Stimulated activated CD8-positive, alpha-beta memory T cell treated with anti-CD3 and anti-CD28 coated beads, Interleukin-4, amount 100 ng/mL, for 48 hours (primary cell): ENCODE results near the gene TMEM9.
A peak's percentile ranks its signal among the peaks of the same experiment; 100 is the strongest.

Source experiments
- DNase-seq: peaks from one replicate; pipeline ENCODE4 v3.0.0-alpha.2; 2020

The TMEM9 gene

DNA sequence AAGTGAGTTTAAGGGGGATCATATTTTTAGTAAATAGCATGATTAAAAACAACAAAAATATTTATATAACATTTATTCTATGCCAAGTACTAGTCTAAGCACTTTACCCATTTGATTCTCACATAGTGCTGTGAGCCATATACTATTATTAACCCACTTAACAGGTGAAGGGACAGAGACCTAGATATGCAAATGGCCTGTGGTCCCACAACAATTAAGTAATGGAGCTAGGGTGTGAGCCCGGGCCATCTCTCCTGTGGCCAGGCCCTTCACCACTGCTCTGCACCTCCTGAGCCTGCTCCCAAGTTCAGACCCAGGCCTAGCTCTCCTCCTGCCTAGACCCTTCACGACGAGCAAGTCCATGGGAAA is 27.8 kb downstream of the TMEM9 start:
- DNase-seq = no peak

DNA sequence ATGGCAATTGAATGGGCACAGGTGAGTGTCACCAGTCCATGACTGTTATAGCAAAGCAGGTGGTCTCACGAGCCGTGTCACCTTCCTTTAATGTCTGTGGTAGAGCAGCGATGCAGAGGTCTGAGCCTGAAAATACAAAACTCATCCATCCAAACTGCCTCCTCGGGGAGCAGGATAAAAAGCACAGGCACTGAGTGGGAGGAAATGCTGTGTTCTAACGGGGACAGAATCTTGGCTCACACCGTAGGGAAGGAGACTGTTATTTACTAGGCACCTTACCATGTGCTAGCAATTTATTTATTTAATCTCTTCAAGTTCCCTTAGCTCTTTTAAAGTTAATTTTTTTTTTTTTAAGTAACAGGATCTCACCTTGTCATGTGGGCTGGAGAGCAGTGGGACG is 28.5 kb downstream of the TMEM9 start:
- no peak for DNase-seq

DNA sequence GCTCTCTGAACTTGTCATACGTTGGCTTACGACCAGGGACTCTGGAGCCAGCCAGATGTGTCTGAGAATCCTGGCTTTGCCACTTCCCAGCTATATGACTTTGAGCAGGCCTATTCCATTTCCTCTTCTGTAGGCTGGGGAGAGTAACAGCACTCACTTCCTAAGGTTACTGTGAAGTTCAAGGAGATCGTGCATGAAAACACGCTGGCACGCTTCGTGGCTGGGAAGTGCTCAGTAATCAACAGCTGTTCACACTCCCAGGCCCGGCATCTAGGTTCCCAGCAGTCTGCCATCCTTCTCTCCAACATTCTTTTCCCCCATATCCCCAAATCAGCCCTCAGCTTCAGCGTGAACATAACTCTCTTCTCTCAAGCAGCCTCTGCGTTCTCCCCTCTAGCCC is 29.3 kb downstream of the TMEM9 start:
- no peak for DNase-seq

DNA sequence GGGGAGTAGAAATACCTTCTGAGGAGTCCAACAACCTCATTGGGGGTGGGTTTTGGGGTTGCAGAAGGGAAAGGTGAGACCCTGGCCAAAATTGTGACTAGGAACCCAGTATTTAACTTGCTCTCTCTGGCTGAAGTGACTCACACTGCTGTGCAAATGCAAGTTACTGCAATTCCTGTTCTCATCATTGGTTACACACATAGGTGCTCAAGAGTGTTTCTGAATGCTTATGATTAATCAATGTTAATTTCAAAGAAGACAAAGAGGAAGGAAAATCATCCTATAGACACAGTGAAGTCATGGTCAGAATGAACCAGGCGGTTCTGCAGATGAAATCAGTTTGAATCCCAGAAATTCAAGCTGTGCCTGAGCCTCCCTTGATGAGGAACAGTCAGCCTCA is 30.4 kb downstream of the TMEM9 start:
- DNase-seq = no peak

DNA sequence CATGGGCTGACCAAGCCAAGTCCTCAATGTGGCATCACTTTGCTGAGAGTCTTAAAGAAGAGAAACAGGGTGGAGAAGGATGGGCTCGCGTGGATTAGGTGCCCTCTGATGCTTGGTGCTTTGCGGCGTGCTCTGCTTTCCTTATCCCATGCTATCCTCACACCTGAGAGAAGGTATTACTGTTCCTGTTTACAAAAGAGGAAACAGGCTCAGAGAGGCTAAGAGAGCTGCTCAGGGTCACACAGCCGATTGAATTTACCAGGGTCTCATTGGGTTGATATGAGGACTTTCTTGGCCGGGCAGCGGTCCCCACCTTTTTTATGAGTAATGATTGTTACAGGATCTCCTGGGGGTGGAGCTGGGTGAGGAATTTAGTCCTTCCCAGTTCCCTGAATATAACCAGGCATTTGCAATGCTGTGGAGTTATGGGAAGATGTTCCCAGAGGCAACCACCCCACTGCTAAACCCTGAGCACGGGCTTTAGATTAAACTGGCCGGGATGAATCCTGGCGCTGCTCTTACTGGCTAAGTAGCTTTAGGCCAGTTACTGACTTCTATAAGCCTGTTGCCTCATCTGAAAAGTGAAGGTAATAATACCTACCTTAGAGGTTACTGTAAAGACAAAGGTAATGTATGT is 31.8 kb downstream of the TMEM9 start:
- no peak for DNase-seq

DNA sequence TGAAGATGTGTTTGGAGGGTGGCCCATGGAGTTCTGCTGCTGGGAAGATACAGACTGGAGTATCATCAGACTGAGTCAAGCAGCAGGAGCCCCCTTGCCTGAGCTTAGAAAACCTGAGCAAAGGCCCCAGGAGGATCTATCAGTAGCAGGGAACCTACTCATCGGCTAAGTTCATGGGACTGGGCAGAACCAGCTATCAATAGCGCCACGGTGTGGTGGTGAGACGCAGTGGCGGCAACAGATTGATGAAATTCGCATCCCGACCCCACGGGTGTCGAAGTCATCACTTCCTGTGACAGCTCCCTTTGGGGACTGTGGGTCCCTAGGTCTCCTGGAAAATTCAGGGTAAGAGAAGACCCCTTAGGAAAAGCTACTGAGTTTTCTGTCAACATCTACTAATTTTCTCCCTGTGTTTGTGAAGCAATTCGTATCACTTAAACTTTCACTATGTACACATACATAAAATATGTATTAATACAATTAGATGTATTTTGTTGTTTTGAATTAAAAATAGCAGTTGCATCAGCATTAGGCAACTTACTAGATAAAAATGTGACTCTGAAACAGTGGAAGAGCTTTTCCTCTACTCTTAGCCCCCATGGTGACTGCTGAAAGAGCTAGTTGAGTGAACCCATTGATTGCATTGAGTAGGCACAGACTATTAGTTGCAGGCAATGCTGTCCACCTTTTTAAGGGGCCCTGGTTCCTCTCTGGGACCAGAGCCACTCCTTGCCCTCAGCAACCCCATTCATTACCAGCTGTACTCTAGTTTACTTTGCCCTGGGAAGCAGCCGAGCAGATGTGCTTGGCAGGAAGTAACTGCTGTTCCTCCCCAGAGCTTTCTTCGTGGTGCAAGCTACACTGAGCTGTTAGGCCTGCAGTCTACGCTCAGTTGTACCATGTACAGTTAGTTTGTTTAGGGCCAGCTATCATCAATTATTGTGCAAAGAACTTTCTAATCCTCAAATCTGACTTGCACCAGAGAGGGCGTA is 34.8 kb downstream of the TMEM9 start:
- DNase-seq = peak; percentile 75

DNA sequence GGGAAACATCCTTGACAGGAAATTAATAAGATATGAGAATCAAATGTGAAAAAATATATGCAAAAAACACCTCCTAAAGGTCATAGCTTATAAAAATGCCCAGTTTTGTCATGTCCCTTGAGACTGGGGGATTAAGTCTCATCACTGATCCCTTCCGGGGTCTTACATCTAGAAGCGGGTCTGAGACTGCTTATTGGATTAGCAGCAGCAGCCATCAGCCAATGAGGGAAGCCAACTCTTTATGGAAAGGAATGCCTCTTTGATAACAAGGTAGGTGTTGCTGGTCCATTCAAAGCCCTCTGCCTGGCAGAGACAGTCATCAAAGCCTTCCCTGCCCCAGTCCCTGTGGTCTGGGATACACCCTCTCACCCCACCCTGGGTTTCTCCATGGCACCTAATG is 38.2 kb downstream of the TMEM9 start:
- no peak for DNase-seq

DNA sequence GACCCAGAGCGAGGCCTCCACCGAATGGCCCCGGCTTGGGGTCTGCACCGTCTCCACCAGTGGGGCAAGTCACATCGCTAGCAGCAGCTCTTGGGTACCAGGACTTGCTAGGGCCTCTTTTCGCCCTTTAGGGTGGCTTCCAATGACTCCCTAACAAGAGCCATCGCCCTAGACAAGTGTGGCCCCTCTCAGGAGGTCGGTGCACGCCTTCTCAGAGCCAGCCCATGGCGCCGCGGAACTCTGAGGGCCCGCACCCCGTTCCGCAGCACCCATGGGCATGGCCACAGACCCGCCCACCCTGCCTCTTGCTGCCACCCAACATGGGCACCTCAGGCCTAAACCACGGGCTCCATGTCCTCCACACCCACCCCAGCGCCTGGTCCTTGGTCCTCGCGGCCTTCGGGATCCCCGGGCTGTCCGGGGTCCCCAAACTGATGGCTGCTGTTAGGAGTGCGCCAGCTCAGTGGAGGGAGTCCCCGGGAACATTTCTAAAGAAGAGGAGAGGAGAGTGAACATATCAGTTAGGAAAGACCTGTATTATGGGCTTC is 38.8 kb downstream of the TMEM9 start:
- no peak for DNase-seq

DNA sequence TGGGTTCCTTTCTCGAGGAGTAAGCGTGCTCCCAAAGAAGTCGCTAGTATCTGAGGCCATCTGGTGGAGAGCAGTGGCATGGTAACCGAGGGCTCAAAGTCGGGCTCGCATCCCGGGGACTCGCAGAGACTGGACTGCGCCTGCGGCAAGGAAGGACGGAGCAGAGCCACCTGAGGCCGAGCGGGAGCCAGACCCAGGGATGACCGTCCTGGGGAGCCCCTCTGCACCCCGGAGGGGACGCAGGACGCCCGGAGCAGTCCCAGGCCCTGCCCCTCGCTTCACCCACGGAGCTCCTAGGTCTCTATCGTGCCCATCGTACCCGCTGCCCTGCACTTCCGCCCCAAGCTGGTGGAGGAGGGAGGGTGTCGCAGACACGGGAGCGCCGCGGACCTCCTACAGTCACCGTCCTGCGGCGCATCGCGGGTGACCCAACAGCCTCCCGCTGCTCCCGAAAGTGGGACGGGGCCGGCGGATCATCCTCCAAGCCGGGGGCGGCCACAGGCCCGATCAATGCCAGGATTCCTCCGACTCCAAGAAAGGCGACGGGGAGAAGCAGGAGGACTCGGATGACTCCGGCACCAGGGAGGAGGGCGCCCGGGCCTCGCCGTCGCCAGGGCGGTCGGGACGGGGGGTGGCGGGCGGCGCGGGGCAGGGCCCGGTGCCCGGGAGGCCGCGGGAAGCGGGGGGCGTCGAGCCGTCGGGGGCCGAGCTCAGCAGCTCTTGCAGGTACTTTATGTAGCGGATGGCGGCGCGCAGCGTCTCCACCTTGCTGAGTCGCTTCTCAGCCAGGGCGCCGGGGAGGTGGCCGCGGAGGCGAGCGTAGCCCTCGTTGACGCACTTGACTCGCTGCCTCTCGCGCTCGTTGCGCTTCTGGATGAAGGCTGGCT is 39.8 kb downstream of the TMEM9 start:
- DNase-seq = peak; percentile 82

DNA sequence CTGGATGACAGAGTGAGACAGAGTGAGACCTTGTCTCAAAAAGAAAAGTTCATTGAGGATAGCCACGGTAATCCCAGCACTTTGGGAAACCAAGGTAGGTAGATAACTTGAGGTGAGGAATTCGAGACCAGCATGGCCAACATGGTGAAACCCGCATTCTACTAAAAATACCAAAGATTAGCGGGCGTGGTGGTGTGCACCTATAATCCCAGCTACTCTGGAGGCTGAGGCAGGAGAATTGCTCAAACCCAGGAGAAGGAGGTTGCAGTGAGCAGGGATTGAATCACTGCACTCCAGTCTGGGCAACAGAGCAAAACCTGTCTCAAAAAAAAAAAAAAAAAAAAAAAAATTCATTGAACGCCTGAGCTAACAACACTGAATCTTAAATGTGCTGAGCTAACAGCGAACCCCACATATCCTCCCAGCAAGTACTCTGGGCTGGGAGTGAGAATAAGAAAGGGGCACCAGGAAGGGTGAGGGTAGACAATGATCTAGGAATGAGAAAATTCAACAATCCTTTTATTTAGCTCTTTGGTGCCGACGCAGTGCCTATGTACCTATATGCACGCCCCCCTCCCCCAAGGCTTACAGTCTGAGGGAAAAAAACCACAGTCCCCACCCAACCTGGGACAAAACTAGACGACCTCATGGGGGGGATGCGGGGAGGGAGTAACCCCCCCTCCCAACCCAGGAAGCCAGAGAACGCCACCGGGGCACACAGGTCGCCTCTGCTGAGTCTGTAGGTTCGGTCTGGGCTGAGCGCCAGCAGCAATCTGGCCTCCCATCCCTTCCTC is 40.6 kb downstream of the TMEM9 start:
- DNase-seq = no peak

DNA sequence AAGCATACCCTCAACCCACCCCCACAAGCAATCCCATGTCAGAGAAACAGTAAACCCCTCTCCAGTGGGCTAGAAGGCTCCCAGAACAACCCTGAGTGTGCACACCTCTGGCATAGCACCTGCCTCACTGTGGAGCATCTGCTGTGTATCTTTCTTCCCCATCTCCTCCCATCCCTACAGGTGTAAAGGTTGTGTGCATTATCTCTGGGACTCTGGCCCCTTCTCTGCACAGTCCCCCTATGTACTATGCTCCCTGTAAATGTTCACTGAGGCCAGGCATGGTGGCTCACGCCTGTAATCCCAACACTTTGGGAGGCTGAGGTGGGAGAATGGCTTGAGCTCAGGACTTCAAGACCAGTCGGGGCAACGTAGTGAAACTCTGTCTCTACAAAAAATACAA is 41.3 kb downstream of the TMEM9 start:
- no peak for DNase-seq

DNA sequence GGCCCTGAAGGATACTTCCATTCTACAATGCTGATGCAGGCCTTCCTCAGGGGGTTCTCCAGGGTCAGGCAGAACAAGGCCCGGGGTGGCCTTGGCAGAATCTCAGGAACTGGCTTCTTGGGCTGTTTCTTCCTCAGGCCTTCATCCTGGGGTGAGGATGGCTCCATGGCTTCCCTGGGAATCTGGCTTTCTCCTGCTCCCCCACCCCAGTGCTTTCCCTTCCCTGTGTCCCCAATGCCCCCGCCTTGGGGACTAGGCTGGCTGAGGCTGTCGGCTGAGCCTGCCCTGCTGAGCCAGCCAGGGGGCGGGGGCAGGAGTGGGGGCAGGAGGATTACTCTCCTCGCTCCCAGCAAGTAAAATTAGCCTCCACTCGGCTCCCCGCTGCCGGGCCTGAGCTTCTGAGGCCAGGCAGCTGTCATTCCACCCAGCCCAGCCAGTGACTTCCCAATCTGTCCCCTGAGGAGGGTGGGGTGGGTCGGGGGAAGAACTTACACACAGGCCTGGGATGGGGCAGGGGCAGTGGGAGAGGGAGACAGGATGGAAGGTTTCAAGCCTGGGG is 42.0 kb downstream of the TMEM9 start, which contains the start of gene CACNA1S:
Gene CACNA1S, minus strand, starts transcription at position 254 of the 559 bp plus-strand sequence. Its CDS starts 87 bp downstream, at position 167.
- no peak for DNase-seq

DNA sequence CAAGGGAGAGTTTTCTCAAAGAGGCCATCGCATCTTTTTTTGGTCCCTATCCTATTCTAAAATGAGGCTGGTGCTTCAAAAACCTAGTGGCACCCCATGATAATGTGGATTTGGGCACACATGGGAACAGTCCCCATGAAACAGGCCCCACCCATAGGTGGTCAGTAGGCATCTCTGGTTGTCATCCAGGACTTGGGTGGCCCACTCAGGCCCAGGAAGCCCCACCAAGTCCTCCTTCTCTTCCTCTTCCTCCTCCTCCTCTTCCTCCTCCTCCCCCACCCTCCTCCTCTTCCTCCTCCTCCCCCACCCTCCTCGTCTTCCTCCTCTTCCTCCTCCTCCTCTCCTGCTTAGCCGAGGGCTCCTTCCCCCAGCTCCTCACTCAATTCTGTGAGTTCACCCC is 42.6 kb downstream of the TMEM9 start:
- DNase-seq = no peak

DNA sequence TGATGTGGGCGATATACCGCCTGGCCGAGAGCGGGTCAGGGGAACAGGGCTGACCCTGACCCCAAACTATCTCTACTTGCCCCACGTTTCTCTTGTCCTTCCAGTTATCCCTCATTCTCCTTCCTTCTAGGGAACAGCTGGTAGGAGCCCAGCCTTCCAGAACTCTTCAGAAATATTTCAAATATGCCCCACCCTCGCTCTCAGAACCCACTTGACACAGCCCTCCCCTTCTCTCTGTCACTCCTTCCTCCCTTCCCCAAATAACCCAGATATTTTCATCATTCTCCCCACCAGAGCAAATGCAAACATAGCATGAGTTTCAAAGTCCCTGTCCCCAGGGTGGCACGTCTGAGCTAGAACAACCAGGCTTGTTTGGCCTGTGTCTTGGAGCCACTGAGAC is 43.1 kb downstream of the TMEM9 start:
- DNase-seq = no peak

DNA sequence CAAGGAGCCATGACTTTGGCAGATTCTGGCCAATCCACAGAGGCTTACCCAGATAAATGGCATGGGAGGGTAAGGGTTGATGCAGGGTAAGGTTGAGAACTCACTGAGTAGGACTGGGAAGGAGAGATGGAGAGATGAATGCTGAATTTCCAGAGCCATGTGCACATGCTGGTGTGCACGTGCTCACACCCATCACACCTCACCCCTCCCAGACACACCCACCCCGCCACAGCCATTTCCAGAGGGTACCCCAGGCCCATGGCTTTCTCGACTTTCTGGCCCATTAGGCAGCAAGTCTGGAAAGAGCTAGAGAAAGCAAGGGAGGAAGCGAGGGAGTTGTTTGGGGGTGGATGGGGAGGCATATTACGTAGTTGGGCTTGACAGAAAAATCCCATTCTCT is 43.7 kb downstream of the TMEM9 start:
- no peak for DNase-seq

DNA sequence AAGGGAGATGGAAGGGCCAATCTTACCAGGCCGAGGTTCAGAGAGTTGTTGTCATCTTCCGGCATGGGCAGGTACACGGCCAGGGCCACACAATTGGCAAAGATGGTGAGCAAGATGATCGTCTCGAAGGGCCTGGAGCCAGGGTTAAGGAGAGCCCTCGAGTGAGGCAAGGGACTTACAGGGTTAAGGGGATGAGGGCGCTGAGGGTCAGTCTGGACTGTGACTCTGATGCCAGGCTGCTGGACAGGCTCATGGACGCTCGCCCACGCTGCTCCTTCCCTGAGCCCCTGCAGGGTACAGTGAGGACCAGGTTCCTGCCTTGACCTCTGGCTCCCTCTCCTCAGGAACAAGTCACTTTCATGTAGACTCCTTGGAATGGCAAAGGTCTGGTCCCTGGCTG is 44.1 kb downstream of the TMEM9 start:
- no peak for DNase-seq

DNA sequence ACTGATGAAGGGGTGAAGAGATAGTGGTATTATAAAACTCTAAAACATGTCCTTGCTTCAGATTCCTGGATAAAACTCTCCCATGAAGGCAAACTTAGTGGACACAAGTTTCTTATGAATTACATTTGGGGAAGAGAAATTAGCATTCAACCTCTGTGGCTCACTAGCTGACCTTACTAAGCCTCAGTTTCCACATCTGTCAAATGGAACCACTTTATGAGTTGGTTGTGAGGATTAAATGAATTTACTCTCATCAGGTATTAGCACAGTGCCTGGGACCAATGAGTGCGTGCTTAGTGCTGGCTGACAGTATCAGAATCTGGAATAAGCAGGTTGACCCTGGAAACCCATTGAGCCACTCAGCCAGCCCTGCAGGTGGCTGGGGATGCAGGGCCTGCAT is 44.6 kb downstream of the TMEM9 start:
- DNase-seq = no peak

DNA sequence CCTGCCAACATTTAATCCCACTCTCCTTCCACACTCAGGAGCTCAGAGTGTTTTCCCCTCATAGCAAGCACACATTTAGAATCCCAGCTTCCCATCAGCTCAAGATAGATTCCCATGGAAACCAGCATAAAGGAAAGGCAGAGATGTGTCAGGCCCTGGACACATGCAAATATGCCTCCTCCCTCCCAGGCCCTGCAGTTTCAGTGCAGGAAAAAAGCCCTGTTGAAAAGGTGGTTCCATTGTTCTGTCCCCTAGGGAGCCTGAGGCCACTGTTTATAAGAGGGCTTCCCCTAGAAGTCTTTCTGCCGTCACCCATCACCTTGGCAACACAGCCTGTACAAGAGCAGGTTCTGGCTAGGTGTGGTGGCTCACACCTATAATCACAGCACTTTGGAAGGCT is 45.7 kb downstream of the TMEM9 start:
- no peak for DNase-seq

DNA sequence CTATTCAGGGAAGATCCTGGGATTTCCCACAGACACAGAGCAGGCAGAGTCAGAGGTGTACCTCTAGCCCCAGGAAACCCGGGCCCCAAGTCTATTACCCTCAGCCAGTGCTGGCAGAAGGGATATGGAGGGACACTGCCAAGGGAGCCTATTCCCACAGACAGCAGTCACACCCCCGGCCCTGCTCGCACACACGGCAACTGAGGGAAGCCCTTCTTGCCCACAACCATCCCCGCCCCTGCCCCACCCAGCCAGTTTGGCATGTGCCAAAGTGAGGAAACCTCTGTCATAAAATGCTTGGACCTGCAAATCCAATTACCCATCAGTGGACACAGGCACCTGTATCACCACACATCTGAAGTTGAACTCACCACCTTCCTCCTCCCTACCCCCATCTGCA is 48.6 kb downstream of the TMEM9 start:
- no peak for DNase-seq

DNA sequence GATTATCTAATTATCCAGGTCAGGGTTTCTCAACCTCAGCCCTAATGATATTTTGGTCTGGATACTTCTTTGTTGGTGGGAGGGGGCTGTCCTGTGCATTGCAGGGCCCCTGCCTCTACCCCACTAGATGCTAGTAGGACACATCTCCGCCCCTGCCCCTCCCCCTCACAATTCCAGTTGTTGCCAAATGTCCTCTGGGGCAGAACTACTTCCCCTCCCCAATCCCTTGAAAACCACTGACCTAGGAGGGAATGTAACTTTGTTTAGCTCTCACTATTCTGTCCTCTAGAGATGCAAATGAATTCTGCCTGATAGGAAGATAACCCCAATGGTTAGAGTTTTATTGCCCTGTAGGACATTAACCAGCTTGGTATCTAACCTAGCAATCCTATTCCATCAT is 50.1 kb downstream of the TMEM9 start:
- no peak for DNase-seq

DNA sequence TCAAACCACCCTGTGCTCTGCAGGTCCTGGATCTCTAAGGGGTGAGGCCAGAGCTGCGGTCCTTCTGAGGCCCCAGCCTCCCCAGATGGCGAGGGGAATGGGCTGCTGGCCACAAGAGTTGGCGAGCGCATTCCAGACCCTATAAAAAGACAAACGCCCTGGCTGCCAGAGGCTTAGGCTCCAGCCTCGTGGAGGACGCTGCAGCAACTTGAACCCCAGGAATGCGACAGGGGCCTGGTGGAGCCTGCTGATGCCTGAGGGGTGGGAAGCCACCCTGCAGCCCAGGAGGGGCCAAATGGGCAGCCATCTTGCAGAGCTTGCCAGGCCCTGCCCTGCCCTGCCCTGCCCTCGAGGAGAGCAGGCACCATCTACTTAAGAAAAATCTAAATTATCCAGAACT is 50.6 kb downstream of the TMEM9 start:
- no peak for DNase-seq
